Fibroblast of lung (primary cell): ENCODE results near the gene PRR14L.

Experiments
- CTCF ChIP-seq, 2 donors: IDR thresholded peaks in 1 of 2; conservative IDR thresholded peaks in 1 of 2; 1 replicate in 1 of 2; 2 replicates in 1 of 2; pipeline ENCODE4 v1.5.1; 2011 to 2012; ENCODE audit warnings: low read length in 2 of 2, control low read depth in 1 of 2, inconsistent platforms in 1 of 2, low read depth in 1 of 2, mild to moderate bottlenecking in 1 of 2
- EZH2 ChIP-seq: IDR thresholded peaks from 2 replicates; pipeline ENCODE4 v1.5.1; 2012; ENCODE audit warnings: low read length, control low read depth, mild to moderate bottlenecking; ENCODE audit errors: missing control alignments

- no peak for TF ChIP-seq CTCF (conservative IDR thresholded peaks at IDR 0.05 in 1 of 2, IDR thresholded peaks at IDR 0.05 in 1 of 2; ENCODE audit: low read depth in 1 of 2, low read length in 2 of 2)
- TF ChIP-seq EZH2 = no peak
Observed at GRCh38 chr22:31742115-31742514, 7.8 kb downstream of the PRR14L start.
